ENCODE data around the gene KCNT2.

GRCh38 chr1:196513821-196514220 is 94.4 kb downstream of the KCNT2 start:
- no peak for TF ChIP-seq SUZ12 (IDR thresholded peaks at IDR 0.05; ENCODE audit: extremely low read depth, insufficient read depth, insufficient read length)
- no peak for TF ChIP-seq ZNF274 (IDR thresholded peaks at IDR 0.05; ENCODE audit: low read depth, low read length)
- no peak for TF ChIP-seq YY1 (IDR thresholded peaks at IDR 0.05; ENCODE audit: insufficient read depth, insufficient read length)

Measured in NT2/D1 (cell line).